GM13976 (cell line): ENCODE results near the gene EXOSC9.

Source experiments
- DNase-seq: peaks from one replicate; pipeline ENCODE4 v3.0.0; 2012; ENCODE audit warnings: low spot score
- CTCF ChIP-seq: IDR thresholded peaks from 2 replicates; pipeline ENCODE4 v1.5.1; 2012; ENCODE audit warnings: borderline replicate concordance, mild to moderate bottlenecking; ENCODE audit not compliant: insufficient read depth; ENCODE audit errors: extremely low read depth, missing control alignments, control extremely low read depth
- in situ Hi-C: fragments of 300-500 bp; cut with MboI; formaldehyde crosslinking; loops from one replicate; pipeline ENCODE4 v1.12.0; 2022; ENCODE audit warnings: low sequenced_read_pairs, mixed read lengths, inconsistent platforms; ENCODE audit not compliant: unreplicated experiment

The EXOSC9 gene

GRCh38 chr4:121824950-121825349 lies 23.8 kb downstream of the EXOSC9 start:
- in situ Hi-C loops, result no loop called here
- no peak for TF ChIP-seq CTCF
- no peak for DNase-seq

- DNase-seq, result no peak
- no peak for TF ChIP-seq CTCF
- in situ Hi-C loops, result no loop called here
These were observed 26.7 kb downstream of the EXOSC9 start for GRCh38 chr4:121827853-121828252.

GRCh38 chr4:121829511-121829910 lies 28.4 kb downstream of the EXOSC9 start:
- in situ Hi-C loops, result no loop called here
- no peak for TF ChIP-seq CTCF
- no peak for DNase-seq

DNA sequence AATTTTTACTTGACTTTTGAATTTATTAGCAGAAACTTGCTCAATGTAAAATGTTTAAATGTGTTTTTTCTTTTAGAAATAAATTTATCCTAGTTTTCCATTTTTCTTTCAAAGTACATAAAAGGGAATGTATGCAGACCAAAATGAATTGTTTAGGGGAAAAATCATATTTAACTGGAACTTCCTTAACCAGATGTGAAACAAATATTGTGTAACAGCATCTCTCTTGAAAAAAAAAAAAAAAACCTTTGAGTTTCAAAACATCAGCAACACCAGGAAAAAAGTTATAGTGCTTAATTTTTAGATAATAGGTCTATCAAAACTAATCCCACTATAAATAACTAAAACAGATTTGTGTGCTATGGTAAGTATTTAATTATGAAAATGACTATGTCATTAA lies 37.0 kb downstream of the EXOSC9 start:
- no peak for TF ChIP-seq CTCF
- DNase-seq, result no peak
- in situ Hi-C loops, result no loop called here

DNA sequence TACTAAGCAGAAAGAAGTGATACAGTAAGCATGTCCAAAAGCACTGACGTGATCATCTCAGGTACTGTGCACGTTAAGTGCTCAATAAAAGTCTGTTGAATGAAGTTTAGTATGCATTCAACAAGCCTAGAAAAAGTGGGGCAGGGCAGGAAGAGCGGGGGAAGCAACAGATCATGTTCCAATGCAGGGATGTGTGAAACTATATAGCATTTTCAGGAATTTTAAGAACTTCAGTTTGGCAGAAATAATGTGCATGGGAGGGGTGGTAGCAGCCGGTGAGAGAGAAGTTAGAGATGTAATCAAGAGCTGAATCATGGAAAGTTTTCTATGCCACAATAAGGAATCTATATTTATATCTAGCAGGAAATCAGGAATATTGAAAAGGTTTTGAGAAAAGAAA lies 41.7 kb downstream of the EXOSC9 start:
- in situ Hi-C loops, result no loop called here
- DNase-seq, result no peak
- TF ChIP-seq CTCF, result no peak

GRCh38 chr4:121846662-121847061 lies 45.5 kb downstream of the EXOSC9 start:
- in situ Hi-C loops, result no loop called here
- no peak for TF ChIP-seq CTCF
- DNase-seq, result no peak

DNA sequence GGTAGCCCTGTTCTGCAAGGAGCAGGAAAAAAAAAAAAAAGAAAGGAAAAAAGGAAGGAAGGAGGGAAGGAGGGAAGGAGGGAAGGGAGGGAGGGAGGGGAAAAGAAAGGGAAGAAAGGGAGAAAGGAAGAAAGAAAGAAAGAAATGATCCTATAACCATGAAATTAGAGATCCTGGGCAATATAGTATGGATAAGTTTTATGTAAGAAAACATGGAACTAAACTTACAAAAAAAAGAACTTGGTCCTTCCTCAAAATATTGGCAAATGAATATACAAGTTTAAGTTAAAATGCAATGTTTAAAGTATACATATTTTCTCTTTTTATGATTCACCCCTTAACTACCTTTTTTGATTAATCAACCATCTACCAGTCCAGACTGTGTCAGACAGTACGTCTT lies 50.2 kb downstream of the EXOSC9 start:
- no peak for DNase-seq
- no peak for TF ChIP-seq CTCF
- in situ Hi-C loops, result no loop called here
